Measurements from ENCODE around the gene MPRIP.
A peak's percentile ranks its signal among the peaks of the same experiment; 100 is the strongest.
"Not testable (repeated sequence)": the region's sequence is repeated elsewhere in the genome, so short reads cannot be mapped to it uniquely, and the experiment has no call there.

Gene MPRIP

GRCh38 chr17:17042384-17042736 lies at the start of gene MPRIP:
TSS of gene MPRIP (plus strand) at chr17:17042457. CDS start at chr17:17042849, 392 bp downstream.
- no peak for TF ChIP-seq CTCF (IDR thresholded peaks at IDR 0.05)
- peaks cover 34% of the 10 kb centered on the region in 2 experiments for H3K4me1 ChIP-seq (ENCODE audit: control insufficient read depth in 1 of 2, insufficient read depth in 1 of 2, low read depth in 1 of 2, low read length in 1 of 2)
- H3K27ac ChIP-seq: no peak within 1 kb of the TSS
- peaks cover 29% of the 10 kb centered on the region for H3K27me3 ChIP-seq
- H3K36me3 ChIP-seq: no peaks in the 10 kb centered on the region
- H3K9me3 ChIP-seq: no peaks in the 10 kb centered on the region
- peak within 1 kb of the TSS; percentile 68 to 89 for H3K4me3 ChIP-seq (ENCODE audit: low read depth in 1 of 2, low read length in 1 of 2)

GRCh38 chr17:16994631-16995030 lies 47.6 kb upstream of the MPRIP start:
- Histone ChIP-seq H3K27me3 (no peaks in the 10 kb centered on the region), H3K27ac (no peak overlapping the region), H3K9me3 (no peaks in the 10 kb centered on the region), H3K36me3 (no peaks in the 10 kb centered on the region), H3K4me1 (ENCODE audit: control insufficient read depth in 1 of 2, insufficient read depth in 1 of 2, low read depth in 1 of 2, low read length in 1 of 2) (no peaks in the 10 kb centered on the region), H3K4me3 (ENCODE audit: low read depth in 1 of 2, low read length in 1 of 2) (no peak overlapping the region)
- TF ChIP-seq CTCF (IDR thresholded peaks at IDR 0.05): no peak

GRCh38 chr17:16995930-16996329 lies 46.3 kb upstream of the MPRIP start:
- H3K27ac ChIP-seq: no peak overlapping the region

GRCh38 chr17:16996726-16997125 lies 45.5 kb upstream of the MPRIP start:
- not testable (repeated sequence) for H3K36me3 ChIP-seq; H3K27me3 ChIP-seq; H3K27ac ChIP-seq; H3K4me1 ChIP-seq (ENCODE audit: control insufficient read depth in 1 of 2, insufficient read depth in 1 of 2, low read depth in 1 of 2, low read length in 1 of 2); H3K9me3 ChIP-seq; H3K4me3 ChIP-seq (ENCODE audit: low read depth in 1 of 2, low read length in 1 of 2)

More at GRCh38 chr17:16995930-16996329, 46.3 kb upstream of the MPRIP start:
- Histone ChIP-seq H3K4me1 (ENCODE audit: control insufficient read depth in 1 of 2, insufficient read depth in 1 of 2, low read depth in 1 of 2, low read length in 1 of 2) (no peaks in the 10 kb centered on the region), H3K36me3 (no peaks in the 10 kb centered on the region), H3K27me3 (no peaks in the 10 kb centered on the region), H3K9me3 (no peaks in the 10 kb centered on the region), H3K4me3 (ENCODE audit: low read depth in 1 of 2, low read length in 1 of 2) (no peak overlapping the region)
- no peak for TF ChIP-seq CTCF (IDR thresholded peaks at IDR 0.05)

GRCh38 chr17:16997514-16998429 lies 44.5 kb upstream of the MPRIP start:
- Histone ChIP-seq H3K4me1 (ENCODE audit: control insufficient read depth in 1 of 2, insufficient read depth in 1 of 2, low read depth in 1 of 2, low read length in 1 of 2) (peaks cover 0 to 3% of the 10 kb centered on the region in 2 experiments), H3K9me3 (no peaks in the 10 kb centered on the region), H3K27me3 (no peaks in the 10 kb centered on the region), H3K4me3 (ENCODE audit: low read depth in 1 of 2, low read length in 1 of 2) (no peak overlapping the region), H3K27ac (no peak overlapping the region), H3K36me3 (no peaks in the 10 kb centered on the region)
- TF ChIP-seq CTCF (IDR thresholded peaks at IDR 0.05): no peak

- Histone ChIP-seq H3K27me3 (no peaks in the 10 kb centered on the region), H3K36me3 (no peaks in the 10 kb centered on the region), H3K27ac (no peak overlapping the region), H3K9me3 (no peaks in the 10 kb centered on the region), H3K4me3 (ENCODE audit: low read depth in 1 of 2, low read length in 1 of 2) (no peak overlapping the region), H3K4me1 (ENCODE audit: control insufficient read depth in 1 of 2, insufficient read depth in 1 of 2, low read depth in 1 of 2, low read length in 1 of 2) (peaks cover 0 to 3% of the 10 kb centered on the region in 2 experiments)
- no peak for TF ChIP-seq CTCF (IDR thresholded peaks at IDR 0.05)
Observed at GRCh38 chr17:16999931-17000625, 42.2 kb upstream of the MPRIP start.

All from neutrophil (primary cell).